C4-2B (cell line): ENCODE data around the gene TMEM179.

Experiments
- H3K27ac ChIP-seq: fragments of 450-650 bp; 2 replicates; pipeline ENCODE4 v1.5.1; 2017
- ZFX ChIP-seq: fragments of 450-650 bp; IDR thresholded peaks from 2 replicates; pipeline ENCODE4 v1.6.1; 2017
- TF ChIP-seq, protein P1 (sequence below): fragments of 450-650 bp; conservative IDR thresholded peaks from 2 replicates; pipeline ENCODE4 v1.5.1; 2017; ENCODE audit warnings: mild to moderate bottlenecking

The TMEM179 gene

GRCh38 chr14:104592785-104593184 is 11.8 kb downstream of the TMEM179 start:
- H3K27ac ChIP-seq: no peak overlapping the region
- no peak for TF ChIP-seq ZFX
- TF ChIP-seq, protein P1, sequence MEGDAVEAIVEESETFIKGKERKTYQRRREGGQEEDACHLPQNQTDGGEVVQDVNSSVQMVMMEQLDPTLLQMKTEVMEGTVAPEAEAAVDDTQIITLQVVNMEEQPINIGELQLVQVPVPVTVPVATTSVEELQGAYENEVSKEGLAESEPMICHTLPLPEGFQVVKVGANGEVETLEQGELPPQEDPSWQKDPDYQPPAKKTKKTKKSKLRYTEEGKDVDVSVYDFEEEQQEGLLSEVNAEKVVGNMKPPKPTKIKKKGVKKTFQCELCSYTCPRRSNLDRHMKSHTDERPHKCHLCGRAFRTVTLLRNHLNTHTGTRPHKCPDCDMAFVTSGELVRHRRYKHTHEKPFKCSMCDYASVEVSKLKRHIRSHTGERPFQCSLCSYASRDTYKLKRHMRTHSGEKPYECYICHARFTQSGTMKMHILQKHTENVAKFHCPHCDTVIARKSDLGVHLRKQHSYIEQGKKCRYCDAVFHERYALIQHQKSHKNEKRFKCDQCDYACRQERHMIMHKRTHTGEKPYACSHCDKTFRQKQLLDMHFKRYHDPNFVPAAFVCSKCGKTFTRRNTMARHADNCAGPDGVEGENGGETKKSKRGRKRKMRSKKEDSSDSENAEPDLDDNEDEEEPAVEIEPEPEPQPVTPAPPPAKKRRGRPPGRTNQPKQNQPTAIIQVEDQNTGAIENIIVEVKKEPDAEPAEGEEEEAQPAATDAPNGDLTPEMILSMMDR: no peak

GRCh38 chr14:104592292-104592672 is 12.3 kb downstream of the TMEM179 start:
- H3K27ac ChIP-seq: no peak overlapping the region
- TF ChIP-seq ZFX: no peak
- TF ChIP-seq, protein P1: no peak

- TF ChIP-seq, protein P1: no peak
- no peak for TF ChIP-seq ZFX
- no peak overlapping the region for H3K27ac ChIP-seq
Observed at GRCh38 chr14:104591506-104592291, 12.9 kb downstream of the TMEM179 start.

GRCh38 chr14:104591031-104591430 is 13.5 kb downstream of the TMEM179 start:
- no peak for TF ChIP-seq ZFX
- TF ChIP-seq, protein P1: no peak

GRCh38 chr14:104590240-104590965 is 14.2 kb downstream of the TMEM179 start:
- H3K27ac ChIP-seq: no peak overlapping the region
- TF ChIP-seq ZFX: no peak
- TF ChIP-seq, protein P1: no peak

More at GRCh38 chr14:104591031-104591430, 13.5 kb downstream of the TMEM179 start:
- no peak overlapping the region for H3K27ac ChIP-seq

GRCh38 chr14:104589338-104590195 is 15.0 kb downstream of the TMEM179 start:
- TF ChIP-seq, protein P1: no peak
- TF ChIP-seq ZFX: no peak
- no peak overlapping the region; the same call in 1 of the 2 replicates for H3K27ac ChIP-seq
